Fibroblast of skin of right biceps (primary cell): Measurements from ENCODE around the gene ARFRP1.

Source experiments
- DNase-seq: peaks from one replicate; pipeline ENCODE4 v3.0.0-alpha.2; 2013

The ARFRP1 gene

GRCh38 chr20:63701329-63702035, 6.3 kb downstream of the ARFRP1 start:
- DNase-seq: no peak

DNA sequence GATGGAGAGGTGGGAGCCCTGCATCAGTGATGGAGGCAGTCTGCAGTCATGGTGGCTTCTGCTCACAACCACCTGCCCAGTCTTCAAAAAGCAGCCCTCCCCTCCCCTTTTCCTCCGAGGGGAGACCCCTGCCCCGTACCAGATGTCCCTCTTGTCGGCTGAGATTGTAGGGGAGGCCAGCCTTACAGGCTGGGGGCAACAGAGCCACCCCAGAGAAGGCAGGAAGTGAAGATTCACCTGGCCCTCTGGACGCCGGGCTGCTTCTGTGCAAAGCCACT, 6.8 kb downstream of the ARFRP1 start:
- no peak for DNase-seq

DNA sequence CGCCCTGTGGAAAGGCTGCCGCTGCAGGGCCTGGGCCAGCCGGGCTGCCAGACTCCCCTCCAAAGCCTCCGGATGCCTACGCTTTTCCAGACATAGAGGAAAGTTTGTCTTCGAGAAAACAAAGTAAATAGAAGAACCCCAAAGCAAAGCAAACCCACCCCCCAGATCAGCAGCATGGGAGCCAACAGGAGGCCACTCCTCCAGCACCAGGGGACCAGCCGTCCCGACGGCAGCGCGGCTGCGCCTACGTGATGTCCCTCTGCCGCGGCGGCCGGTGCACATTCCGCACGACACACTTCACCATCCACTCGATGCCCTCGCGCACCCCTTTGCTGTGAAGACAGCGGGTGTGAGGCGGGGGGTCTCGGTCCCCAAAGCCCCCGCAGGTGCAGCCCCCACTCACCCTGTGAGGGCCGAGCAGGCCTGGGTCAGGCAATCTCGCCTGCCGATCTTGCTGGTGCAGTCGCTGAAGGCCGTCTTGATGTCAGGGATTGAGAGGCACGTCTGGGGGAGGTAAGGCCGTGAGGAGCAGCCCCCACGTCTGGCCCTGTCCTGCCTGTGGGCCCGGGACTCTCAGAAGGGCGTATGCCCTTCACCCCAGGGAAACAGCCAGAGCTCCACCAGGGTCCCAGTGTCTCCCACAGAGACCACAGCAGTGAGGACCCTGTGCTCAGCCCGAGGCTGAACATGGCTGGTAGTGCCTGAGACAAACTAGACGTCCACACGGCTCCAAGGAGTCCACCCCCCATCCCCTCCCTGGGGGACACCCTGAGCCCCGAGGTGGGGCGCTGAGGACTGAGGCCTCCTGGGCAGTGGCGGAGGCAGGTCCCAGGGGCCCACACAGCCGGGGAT, 7.4 kb downstream of the ARFRP1 start:
- no peak for DNase-seq

DNA sequence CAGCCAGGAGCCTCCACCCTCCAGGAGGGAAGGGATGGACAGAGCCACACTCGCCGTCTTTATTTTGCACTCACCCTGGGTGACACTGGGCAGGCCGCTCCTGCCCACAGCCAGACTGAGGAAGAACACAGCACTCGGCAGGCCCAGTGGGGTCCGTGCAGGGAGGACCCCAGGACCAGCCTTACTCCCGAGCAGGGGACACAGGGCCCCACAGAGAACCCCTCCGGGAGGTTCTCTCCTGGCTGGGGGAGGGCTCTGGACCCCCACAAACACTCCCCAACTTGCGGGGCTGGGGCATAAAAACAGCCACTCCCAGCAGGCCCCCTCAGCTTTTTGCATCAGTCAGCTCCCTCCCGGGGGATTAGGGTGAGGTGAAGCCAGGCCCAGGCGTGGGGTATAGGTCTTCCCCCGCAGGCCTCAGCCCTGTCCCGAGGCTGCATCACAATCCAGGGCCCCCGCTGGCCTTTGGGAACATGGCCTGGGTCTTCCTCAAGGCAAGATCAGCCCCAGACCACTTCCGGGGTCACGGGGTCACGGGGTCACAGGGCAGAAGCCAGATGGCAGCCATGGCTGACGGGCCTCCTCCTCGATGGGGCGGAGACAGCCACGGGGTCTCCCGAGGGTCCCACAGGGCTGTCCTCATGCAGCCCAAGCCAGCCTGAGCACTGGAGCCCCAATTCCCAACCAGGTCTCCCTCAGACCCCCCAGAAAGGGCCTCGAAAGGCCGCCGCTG, 8.1 kb downstream of the ARFRP1 start:
- no peak for DNase-seq

GRCh38 chr20:63698739-63699465, 8.9 kb downstream of the ARFRP1 start:
- DNase-seq: peak; percentile 92

DNA sequence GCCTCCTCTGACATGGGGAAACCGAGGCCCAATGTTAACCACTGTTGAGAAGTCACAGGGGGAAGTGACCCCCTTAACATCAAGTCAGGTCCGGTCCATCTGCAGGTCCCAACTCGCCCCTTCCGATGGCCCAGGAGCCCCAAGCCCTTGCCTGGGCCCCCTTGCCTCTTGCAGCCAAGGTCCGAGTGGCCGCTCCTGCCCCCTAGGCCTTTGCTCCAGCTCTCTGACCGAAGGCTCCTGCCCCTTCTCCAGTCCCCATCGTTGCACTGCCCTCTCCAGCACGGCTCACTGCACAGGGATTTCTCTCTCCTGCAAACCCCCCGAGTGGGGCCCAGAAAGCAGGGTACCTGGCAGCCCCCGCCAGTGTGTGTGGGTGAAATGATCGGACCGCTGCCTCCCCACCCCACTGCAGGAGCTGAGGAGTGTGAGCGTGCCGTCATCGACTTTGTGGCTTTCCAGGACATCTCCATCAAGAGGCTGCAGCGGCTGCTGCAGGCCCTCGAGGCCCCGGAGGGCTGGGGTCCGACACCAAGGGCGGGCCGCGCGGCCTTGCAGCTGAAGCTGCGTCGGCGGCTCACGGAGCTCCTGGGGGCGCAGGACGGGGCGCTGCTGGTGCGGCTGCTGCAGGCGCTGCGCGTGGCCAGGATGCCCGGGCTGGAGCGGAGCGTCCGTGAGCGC, 9.8 kb downstream of the ARFRP1 start:
- no peak for DNase-seq

DNA sequence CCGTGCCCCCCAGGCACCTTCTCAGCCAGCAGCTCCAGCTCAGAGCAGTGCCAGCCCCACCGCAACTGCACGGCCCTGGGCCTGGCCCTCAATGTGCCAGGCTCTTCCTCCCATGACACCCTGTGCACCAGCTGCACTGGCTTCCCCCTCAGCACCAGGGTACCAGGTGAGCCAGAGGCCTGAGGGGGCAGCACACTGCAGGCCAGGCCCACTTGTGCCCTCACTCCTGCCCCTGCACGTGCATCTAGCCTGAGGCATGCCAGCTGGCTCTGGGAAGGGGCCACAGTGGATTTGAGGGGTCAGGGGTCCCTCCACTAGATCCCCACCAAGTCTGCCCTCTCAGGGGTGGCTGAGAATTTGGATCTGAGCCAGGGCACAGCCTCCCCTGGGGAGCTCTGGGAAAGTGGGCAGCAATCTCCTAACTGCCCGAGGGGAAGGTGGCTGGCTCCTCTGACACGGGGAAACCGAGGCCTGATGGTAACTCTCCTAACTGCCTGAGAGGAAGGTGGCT, 10.4 kb downstream of the ARFRP1 start:
- DNase-seq: no peak

DNA sequence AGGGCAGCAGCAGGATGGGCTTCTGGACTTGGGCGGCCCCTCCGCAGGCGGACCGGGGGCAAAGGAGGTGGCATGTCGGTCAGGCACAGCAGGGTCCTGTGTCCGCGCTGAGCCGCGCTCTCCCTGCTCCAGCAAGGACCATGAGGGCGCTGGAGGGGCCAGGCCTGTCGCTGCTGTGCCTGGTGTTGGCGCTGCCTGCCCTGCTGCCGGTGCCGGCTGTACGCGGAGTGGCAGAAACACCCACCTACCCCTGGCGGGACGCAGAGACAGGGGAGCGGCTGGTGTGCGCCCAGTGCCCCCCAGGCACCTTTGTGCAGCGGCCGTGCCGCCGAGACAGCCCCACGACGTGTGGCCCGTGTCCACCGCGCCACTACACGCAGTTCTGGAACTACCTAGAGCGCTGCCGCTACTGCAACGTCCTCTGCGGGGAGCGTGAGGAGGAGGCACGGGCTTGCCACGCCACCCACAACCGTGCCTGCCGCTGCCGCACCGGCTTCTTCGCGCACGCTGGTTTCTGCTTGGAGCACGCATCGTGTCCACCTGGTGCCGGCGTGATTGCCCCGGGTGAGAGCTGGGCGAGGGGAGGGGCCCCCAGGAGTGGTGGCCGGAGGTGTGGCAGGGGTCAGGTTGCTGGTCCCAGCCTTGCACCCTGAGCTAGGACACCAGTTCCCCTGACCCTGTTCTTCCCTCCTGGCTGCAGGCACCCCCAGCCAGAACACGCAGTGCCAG, 11.0 kb downstream of the ARFRP1 start, which contains the start of gene TNFRSF6B:
TSS of gene TNFRSF6B (plus strand) at position 25 of the 729 bp plus-strand sequence. CDS start at position 141, 116 bp downstream.
- DNase-seq: no peak

DNA sequence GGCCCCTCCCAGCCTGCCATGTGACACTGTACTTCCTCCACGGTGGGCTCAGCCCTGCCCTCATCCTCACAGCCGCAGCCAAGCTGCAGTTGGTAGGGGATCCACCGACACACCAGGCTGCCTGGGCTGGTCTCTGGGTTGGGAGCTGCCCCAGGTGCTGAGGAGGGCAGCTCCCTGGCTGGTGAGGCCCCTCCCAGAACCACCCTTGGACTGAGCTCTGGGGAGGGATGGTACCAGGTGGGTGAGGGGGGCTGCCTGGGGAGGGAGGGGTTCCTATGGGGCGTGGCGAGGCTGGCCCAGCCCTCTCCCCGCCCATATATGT, 11.5 kb downstream of the ARFRP1 start:
- peak; percentile 39 for DNase-seq

GRCh38 chr20:63695424-63696305, 12.1 kb downstream of the ARFRP1 start:
- DNase-seq: no peak

DNA sequence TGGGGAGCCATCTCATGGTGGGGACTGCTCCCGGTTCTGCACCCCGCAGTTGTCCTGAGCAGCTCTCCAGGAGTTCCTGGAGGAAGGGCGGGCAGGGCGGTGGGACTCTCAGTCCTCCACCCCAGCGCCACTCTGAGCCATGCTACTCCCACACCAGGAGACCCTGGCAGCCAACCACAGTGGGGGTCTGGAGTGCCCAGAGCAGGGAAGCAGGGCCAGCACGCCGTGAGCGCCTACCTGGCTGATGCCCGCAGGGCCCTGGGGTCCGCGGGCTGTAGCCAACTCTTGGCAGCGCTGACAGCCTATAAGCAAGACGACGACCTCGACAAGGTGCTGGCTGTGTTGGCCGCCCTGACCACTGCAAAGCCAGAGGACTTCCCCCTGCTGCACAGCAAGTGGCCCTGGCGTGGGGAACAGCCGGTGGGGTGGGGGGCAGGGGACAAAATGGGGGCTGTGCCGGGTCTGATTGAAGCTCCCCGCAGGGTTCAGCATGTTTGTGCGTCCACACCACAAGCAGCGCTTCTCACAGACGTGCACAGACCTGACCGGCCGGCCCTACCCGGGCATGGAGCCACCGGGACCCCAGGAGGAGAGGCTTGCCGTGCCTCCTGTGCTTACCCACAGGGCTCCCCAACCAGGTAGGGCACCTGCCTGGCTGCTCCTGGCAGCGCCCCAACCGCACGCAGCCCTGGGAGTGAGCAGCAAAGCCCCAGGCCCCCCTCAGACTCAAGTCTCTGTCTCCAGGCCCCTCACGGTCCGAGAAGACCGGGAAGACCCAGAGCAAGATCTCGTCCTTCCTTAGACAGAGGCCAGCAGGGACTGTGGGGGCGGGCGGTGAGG, 13.0 kb downstream of the ARFRP1 start:
- DNase-seq: no peak

DNA sequence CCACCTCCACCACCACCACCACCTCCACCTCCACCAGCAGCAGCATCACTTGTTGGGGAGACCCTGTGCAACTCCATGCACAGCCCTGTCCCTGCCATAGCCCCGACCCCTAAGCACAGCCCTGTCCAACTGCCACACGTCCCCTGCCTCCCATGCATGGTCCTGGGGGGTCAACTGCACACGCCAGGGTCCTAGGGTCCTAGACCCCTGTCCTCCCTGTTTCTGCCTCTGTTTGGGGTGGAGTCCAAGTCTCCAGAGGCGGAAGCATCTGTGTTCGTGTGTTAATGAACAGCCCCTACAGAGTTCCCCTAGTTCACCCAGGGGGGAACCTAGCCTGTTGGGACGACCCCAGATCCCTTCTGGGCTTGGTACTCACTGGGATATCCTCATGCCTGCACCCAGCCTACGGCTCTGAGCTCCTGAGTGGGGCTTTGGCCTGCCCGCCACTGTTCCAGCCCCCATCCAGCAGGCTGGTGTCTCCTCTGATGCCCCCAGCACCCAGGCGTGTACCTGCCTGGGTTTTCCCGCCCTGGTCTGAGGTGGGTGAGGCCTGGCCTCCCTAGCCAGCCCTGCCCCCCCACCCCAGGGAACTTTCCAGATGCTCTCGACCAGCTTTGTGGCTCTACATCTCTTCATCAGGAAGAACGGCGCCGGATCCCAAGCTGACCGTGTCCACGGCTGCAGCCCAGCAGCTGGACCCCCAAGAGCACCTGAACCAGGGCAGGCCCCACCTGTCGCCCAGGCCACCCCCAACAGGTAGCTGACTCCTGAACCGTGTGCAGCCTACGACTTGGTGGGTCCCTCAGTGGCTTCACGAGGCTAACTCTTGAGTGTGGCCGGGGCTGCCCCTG, 13.8 kb downstream of the ARFRP1 start:
- no peak for DNase-seq

DNA sequence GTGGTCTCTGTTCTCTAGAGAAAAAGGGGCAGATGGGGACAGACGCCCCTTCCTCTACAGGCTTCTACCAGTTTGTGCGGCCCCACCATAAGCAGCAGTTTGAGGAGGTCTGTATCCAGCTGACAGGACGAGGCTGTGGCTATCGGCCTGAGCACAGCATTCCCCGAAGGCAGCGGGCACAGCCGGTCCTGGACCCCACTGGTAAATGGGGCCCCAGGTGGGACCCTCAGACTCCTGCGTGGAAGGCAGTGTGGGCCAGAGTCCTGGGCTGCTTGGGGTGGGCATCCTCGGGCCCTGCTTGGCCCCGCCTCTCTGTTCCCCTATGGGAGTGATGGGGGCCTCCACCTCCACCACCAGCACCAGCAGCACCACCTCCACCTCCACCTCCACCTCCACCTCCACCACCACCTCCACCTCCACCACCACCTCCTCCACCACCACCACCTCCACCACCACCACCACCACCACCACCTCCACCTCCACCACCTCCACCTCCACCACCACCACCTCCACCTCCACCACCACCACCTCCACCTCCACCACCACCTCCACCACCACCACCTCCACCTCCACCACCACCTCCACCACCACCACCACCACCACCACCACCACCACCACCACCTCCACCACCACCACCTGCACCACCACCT, 14.6 kb downstream of the ARFRP1 start:
- no peak for DNase-seq

DNA sequence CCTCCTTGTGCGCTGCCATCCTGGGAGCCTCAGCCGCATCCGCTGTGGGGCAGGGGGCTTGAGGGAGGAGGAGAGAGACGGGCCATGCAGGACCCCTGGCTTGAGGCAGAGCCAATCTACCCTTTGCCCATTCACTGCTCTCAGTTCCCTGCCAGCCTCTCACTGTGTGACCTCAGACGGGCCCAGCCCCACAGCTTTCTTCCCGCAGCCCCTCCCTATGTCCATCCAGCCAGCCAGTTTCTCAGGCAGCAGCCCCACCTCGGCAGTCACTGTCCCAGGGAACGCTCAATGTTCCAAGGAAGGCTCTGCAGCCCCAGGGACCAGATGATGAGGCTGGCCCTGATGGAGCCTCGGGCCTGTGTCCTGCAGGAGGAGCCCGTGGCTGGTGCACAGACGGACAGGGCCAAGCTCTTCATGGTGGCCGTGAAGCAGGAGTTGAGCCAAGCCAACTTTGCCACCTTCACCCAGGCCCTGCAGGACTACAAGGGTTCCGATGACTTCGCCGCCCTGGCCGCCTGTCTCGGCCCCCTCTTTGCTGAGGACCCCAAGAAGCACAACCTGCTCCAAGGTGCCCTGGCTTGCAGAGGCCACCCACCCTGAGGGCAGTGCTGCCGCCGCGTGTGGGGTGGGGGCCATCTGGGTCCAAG, 15.2 kb downstream of the ARFRP1 start:
- no peak for DNase-seq

GRCh38 chr20:63691711-63692435, 15.9 kb downstream of the ARFRP1 start:
- DNase-seq: no peak

- DNase-seq: no peak
Measured at GRCh38 chr20:63690898-63691710, 16.7 kb downstream of the ARFRP1 start.
